Adrenal gland (tissue), 5 donors: ENCODE measurements around the gene RHBDF2.

ENCODE experiments used
- POLR2A ChIP-seq, 2 donors: fragments of 450-650 bp; IDR thresholded peaks; one replicate each; pipeline ENCODE4 v1.6.1; 2017; ENCODE audit warnings: antibody characterized with exemption in 2 of 2, mild to moderate bottlenecking in 2 of 2, moderate library complexity in 1 of 2
- TF ChIP-seq, protein P1 (sequence below), 6 experiments: fragments of 450-650 bp in 4 of 6; fragments of 200-600 bp in 2 of 6; sonication (generic) in 1 of 6; IDR thresholded peaks; 1 replicate in 5 of 6; 2 replicates in 1 of 6; pipeline versions ENCODE4 v1.5.1 to v1.8.0; 2016 to 2021; ENCODE audit warnings: antibody characterized with exemption in 6 of 6, mild to moderate bottlenecking in 2 of 6, moderate library complexity in 1 of 6
- donor health status: DM: no; HTN: no; CAD: no.

GRCh38 chr17:76530811-76531485 lies 29.7 kb upstream of the RHBDF2 start:
- no peak for TF ChIP-seq POLR2A (IDR thresholded peaks at IDR 0.05)
- TF ChIP-seq, protein P1, sequence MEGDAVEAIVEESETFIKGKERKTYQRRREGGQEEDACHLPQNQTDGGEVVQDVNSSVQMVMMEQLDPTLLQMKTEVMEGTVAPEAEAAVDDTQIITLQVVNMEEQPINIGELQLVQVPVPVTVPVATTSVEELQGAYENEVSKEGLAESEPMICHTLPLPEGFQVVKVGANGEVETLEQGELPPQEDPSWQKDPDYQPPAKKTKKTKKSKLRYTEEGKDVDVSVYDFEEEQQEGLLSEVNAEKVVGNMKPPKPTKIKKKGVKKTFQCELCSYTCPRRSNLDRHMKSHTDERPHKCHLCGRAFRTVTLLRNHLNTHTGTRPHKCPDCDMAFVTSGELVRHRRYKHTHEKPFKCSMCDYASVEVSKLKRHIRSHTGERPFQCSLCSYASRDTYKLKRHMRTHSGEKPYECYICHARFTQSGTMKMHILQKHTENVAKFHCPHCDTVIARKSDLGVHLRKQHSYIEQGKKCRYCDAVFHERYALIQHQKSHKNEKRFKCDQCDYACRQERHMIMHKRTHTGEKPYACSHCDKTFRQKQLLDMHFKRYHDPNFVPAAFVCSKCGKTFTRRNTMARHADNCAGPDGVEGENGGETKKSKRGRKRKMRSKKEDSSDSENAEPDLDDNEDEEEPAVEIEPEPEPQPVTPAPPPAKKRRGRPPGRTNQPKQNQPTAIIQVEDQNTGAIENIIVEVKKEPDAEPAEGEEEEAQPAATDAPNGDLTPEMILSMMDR (IDR thresholded peaks at IDR 0.05): no peak
